Mucosa of rectum (tissue), 2 donors: ENCODE results near the gene COX4I1.

Experiments
- H3K27ac ChIP-seq, 2 donors: one replicate each; pipeline ENCODE4 v1.7.0; 2013; ENCODE audit warnings: inconsistent platforms in 2 of 2, low read depth in 2 of 2, low read length in 2 of 2
- H3K27me3 ChIP-seq, 2 donors: one replicate each; pipeline ENCODE4 v1.7.0; 2013; ENCODE audit warnings: low read length in 2 of 2; ENCODE audit not compliant: control insufficient read depth in 2 of 2, insufficient read depth in 2 of 2
- H3K36me3 ChIP-seq, 2 donors: one replicate each; pipeline ENCODE4 v1.7.0; 2013; ENCODE audit warnings: low read length in 2 of 2; ENCODE audit not compliant: control insufficient read depth in 2 of 2, insufficient read depth in 2 of 2
- H3K4me1 ChIP-seq, 2 donors: one replicate each; pipeline ENCODE4 v1.7.0; 2013; ENCODE audit warnings: low read length in 2 of 2, mild to moderate bottlenecking in 1 of 2; ENCODE audit not compliant: control insufficient read depth in 2 of 2, insufficient read depth in 2 of 2
- H3K4me3 ChIP-seq, 2 donors: one replicate each; pipeline ENCODE4 v1.7.0; 2013; ENCODE audit warnings: low read length in 2 of 2
- H3K9ac ChIP-seq, 2 donors: one replicate each; pipeline ENCODE4 v1.7.0; 2013; ENCODE audit warnings: low read length in 2 of 2, low read depth in 1 of 2, mild to moderate bottlenecking in 1 of 2
- H3K9me3 ChIP-seq, 2 donors: one replicate each; pipeline ENCODE4 v1.7.0; 2013; ENCODE audit warnings: low read length in 2 of 2; ENCODE audit not compliant: control insufficient read depth in 2 of 2
- donor health status: healthy.
- donor health status: Normal muscosa, but diverticular disease.

Gene COX4I1

GRCh38 chr16:85845266-85845665 is 45.8 kb downstream of the COX4I1 start:
- Histone ChIP-seq H3K27me3 (no peaks in the 10 kb centered on the region), H3K36me3 (no peaks in the 10 kb centered on the region), H3K4me1 (peaks cover 0 to 7% of the 10 kb centered on the region in 2 donors), H3K27ac (no peak overlapping the region), H3K4me3 (no peak overlapping the region), H3K9ac (no peak overlapping the region), H3K9me3 (no peaks in the 10 kb centered on the region)

GRCh38 chr16:85846461-85846860 is 47.0 kb downstream of the COX4I1 start:
- Histone ChIP-seq H3K27me3 (no peaks in the 10 kb centered on the region), H3K4me3 (no peak overlapping the region), H3K9ac (no peak overlapping the region)

GRCh38 chr16:85847036-85847435 is 47.5 kb downstream of the COX4I1 start:
- Histone ChIP-seq H3K9ac (no peak overlapping the region), H3K27ac (no peak overlapping the region), H3K36me3 (no peaks in the 10 kb centered on the region), H3K9me3 (no peaks in the 10 kb centered on the region), H3K27me3 (no peaks in the 10 kb centered on the region), H3K4me1 (peaks cover 0 to 7% of the 10 kb centered on the region in 2 donors), H3K4me3 (no peak overlapping the region)

More at GRCh38 chr16:85846461-85846860, 47.0 kb downstream of the COX4I1 start:
- Histone ChIP-seq H3K4me1 (peaks cover 0 to 7% of the 10 kb centered on the region in 2 donors), H3K36me3 (no peaks in the 10 kb centered on the region), H3K27ac (no peak overlapping the region), H3K9me3 (no peaks in the 10 kb centered on the region)

GRCh38 chr16:85847681-85848601 is 48.4 kb downstream of the COX4I1 start:
- Histone ChIP-seq H3K27me3 (no peaks in the 10 kb centered on the region), H3K4me3 (peak overlapping the region; percentile 4 to 26), H3K4me1 (peaks cover 0 to 7% of the 10 kb centered on the region in 2 donors), H3K36me3 (no peaks in the 10 kb centered on the region), H3K27ac (no peak overlapping the region), H3K9ac (peak overlapping the region in 1 of 2 donors; percentile 14), H3K9me3 (no peaks in the 10 kb centered on the region)

GRCh38 chr16:85848986-85849385 is 49.5 kb downstream of the COX4I1 start:
- Histone ChIP-seq H3K36me3 (no peaks in the 10 kb centered on the region), H3K27ac (no peak overlapping the region), H3K9ac (no peak overlapping the region), H3K4me1 (peaks cover 0 to 7% of the 10 kb centered on the region in 2 donors), H3K27me3 (no peaks in the 10 kb centered on the region), H3K9me3 (no peaks in the 10 kb centered on the region), H3K4me3 (no peak overlapping the region)

GRCh38 chr16:85849388-85849787 is 49.9 kb downstream of the COX4I1 start:
- Histone ChIP-seq H3K9ac (no peak overlapping the region), H3K9me3 (no peaks in the 10 kb centered on the region), H3K4me1 (peaks cover 0 to 6% of the 10 kb centered on the region in 2 donors), H3K36me3 (no peaks in the 10 kb centered on the region), H3K27me3 (no peaks in the 10 kb centered on the region), H3K4me3 (no peak overlapping the region), H3K27ac (no peak overlapping the region)

GRCh38 chr16:85850344-85850880 is 50.9 kb downstream of the COX4I1 start:
- Histone ChIP-seq H3K27ac (no peak overlapping the region), H3K9ac (no peak overlapping the region), H3K4me1 (no peaks in the 10 kb centered on the region), H3K4me3 (no peak overlapping the region), H3K36me3 (no peaks in the 10 kb centered on the region), H3K27me3 (no peaks in the 10 kb centered on the region), H3K9me3 (no peaks in the 10 kb centered on the region)

- Histone ChIP-seq H3K27ac (no peak overlapping the region), H3K27me3 (no peaks in the 10 kb centered on the region), H3K4me3 (no peak overlapping the region), H3K4me1 (no peaks in the 10 kb centered on the region), H3K36me3 (no peaks in the 10 kb centered on the region), H3K9ac (no peak overlapping the region), H3K9me3 (no peaks in the 10 kb centered on the region)
These were observed 51.7 kb downstream of the COX4I1 start for GRCh38 chr16:85851034-85851785.

- H3K9ac ChIP-seq, result no peak overlapping the region
- no peaks in the 10 kb centered on the region for H3K27me3 ChIP-seq
- no peak overlapping the region for H3K27ac ChIP-seq
- no peaks in the 10 kb centered on the region for H3K4me1 ChIP-seq
- no peaks in the 10 kb centered on the region for H3K9me3 ChIP-seq
- no peak overlapping the region for H3K4me3 ChIP-seq
- no peaks in the 10 kb centered on the region for H3K36me3 ChIP-seq
These were observed 54.4 kb downstream of the COX4I1 start for GRCh38 chr16:85853547-85854545.
